ENCODE measurements around the gene UGGT1.

Gene UGGT1

GRCh38 chr2:128115921-128116623, 25.1 kb downstream of the UGGT1 start:
- TF ChIP-seq CTCF (IDR thresholded peaks at IDR 0.05; ENCODE audit: borderline replicate concordance, extremely low read depth, low read length, poor library complexity, severe bottlenecking) (no peak), EZH2 (IDR thresholded peaks at IDR 0.05; ENCODE audit: borderline replicate concordance, low read depth, low read length, severe bottlenecking) (no peak)
- Histone ChIP-seq H3K36me3 (ENCODE audit: insufficient read depth, low read length) (peaks cover 79% of the 10 kb centered on the region), H3K4me2 (ENCODE audit: insufficient read depth, low read length) (no peak overlapping the region), H3K79me2 (ENCODE audit: insufficient read depth, low read length) (no peaks in the 10 kb centered on the region), H2AFZ (ENCODE audit: low read depth, low read length) (no peak overlapping the region), H3K9ac (ENCODE audit: low read depth, low read length) (no peak overlapping the region), H3K4me3 (ENCODE audit: low read depth in 1 of 2, low read length in 2 of 2) (no peak overlapping the region), H3K27me3 (ENCODE audit: insufficient read depth, low read length, poor library complexity) (no peaks in the 10 kb centered on the region), H3K4me1 (ENCODE audit: insufficient read depth, low read length) (no peaks in the 10 kb centered on the region), H4K20me1 (ENCODE audit: insufficient read depth, low read length) (no peaks in the 10 kb centered on the region), H3K9me3 (ENCODE audit: insufficient read depth, low read length, severe bottlenecking) (no peaks in the 10 kb centered on the region), H3K27ac (ENCODE audit: low read length) (no peak overlapping the region)
- DNase-seq (no peak), ATAC-seq (ENCODE audit: insufficient read depth, low read depth) (no peak)

GRCh38 chr2:128134573-128134972, 43.6 kb downstream of the UGGT1 start:
- H4K20me1 ChIP-seq (ENCODE audit: insufficient read depth, low read length) = no peaks in the 10 kb centered on the region
- no peak overlapping the region for H3K27ac ChIP-seq (ENCODE audit: low read length)
- TF ChIP-seq CTCF (IDR thresholded peaks at IDR 0.05; ENCODE audit: borderline replicate concordance, extremely low read depth, low read length, poor library complexity, severe bottlenecking) (no peak), EZH2 (IDR thresholded peaks at IDR 0.05; ENCODE audit: borderline replicate concordance, low read depth, low read length, severe bottlenecking) (no peak)
- no peaks in the 10 kb centered on the region for H3K27me3 ChIP-seq (ENCODE audit: insufficient read depth, low read length, poor library complexity)
- ATAC-seq (ENCODE audit: insufficient read depth, low read depth) = no peak
- no peaks in the 10 kb centered on the region for H3K4me1 ChIP-seq (ENCODE audit: insufficient read depth, low read length)
- H3K4me3 ChIP-seq (ENCODE audit: low read depth in 1 of 2, low read length in 2 of 2) = no peak overlapping the region
- H3K9me3 ChIP-seq (ENCODE audit: insufficient read depth, low read length, severe bottlenecking) = no peaks in the 10 kb centered on the region
- H3K36me3 ChIP-seq (ENCODE audit: insufficient read depth, low read length) = peaks cover 95% of the 10 kb centered on the region
- H2AFZ ChIP-seq (ENCODE audit: low read depth, low read length) = no peak overlapping the region
- no peaks in the 10 kb centered on the region for H3K79me2 ChIP-seq (ENCODE audit: insufficient read depth, low read length)
- H3K4me2 ChIP-seq (ENCODE audit: insufficient read depth, low read length) = no peak overlapping the region
- no peak for DNase-seq
- no peak overlapping the region for H3K9ac ChIP-seq (ENCODE audit: low read depth, low read length)

GRCh38 chr2:128137094-128137616, 46.2 kb downstream of the UGGT1 start:
- H3K27me3 ChIP-seq (ENCODE audit: insufficient read depth, low read length, poor library complexity) = no peaks in the 10 kb centered on the region
- no peaks in the 10 kb centered on the region for H4K20me1 ChIP-seq (ENCODE audit: insufficient read depth, low read length)
- H3K79me2 ChIP-seq (ENCODE audit: insufficient read depth, low read length) = no peaks in the 10 kb centered on the region
- TF ChIP-seq EZH2 (IDR thresholded peaks at IDR 0.05; ENCODE audit: borderline replicate concordance, low read depth, low read length, severe bottlenecking) = no peak
- no peak for TF ChIP-seq CTCF (IDR thresholded peaks at IDR 0.05; ENCODE audit: borderline replicate concordance, extremely low read depth, low read length, poor library complexity, severe bottlenecking)
- H3K9me3 ChIP-seq (ENCODE audit: insufficient read depth, low read length, severe bottlenecking) = no peaks in the 10 kb centered on the region
- H3K4me3 ChIP-seq (ENCODE audit: low read depth in 1 of 2, low read length in 2 of 2) = no peak overlapping the region
- no peak overlapping the region for H3K4me2 ChIP-seq (ENCODE audit: insufficient read depth, low read length)
- no peak for DNase-seq
- no peaks in the 10 kb centered on the region for H3K4me1 ChIP-seq (ENCODE audit: insufficient read depth, low read length)
- H3K36me3 ChIP-seq (ENCODE audit: insufficient read depth, low read length) = peaks cover 96% of the 10 kb centered on the region
- no peak overlapping the region for H3K27ac ChIP-seq (ENCODE audit: low read length)
- H3K9ac ChIP-seq (ENCODE audit: low read depth, low read length) = no peak overlapping the region
- no peak overlapping the region for H2AFZ ChIP-seq (ENCODE audit: low read depth, low read length)
- ATAC-seq (ENCODE audit: insufficient read depth, low read depth) = no peak
